NB4 (cell line): ENCODE measurements around the gene ABTB2.
A peak's percentile ranks its signal among the peaks of the same experiment; 100 is the strongest.

Experiments
- POLR2A ChIP-seq: IDR thresholded peaks from 2 replicates; pipeline ENCODE4 v1.6.1; 2011; ENCODE audit warnings: mild to moderate bottlenecking; ENCODE audit not compliant: insufficient read length; ENCODE audit errors: extremely low read depth
- TF ChIP-seq, protein P1 (sequence below): IDR thresholded peaks from one replicate; pipeline ENCODE4 v1.5.1; 2012; ENCODE audit warnings: low read depth, low read length

DNA sequence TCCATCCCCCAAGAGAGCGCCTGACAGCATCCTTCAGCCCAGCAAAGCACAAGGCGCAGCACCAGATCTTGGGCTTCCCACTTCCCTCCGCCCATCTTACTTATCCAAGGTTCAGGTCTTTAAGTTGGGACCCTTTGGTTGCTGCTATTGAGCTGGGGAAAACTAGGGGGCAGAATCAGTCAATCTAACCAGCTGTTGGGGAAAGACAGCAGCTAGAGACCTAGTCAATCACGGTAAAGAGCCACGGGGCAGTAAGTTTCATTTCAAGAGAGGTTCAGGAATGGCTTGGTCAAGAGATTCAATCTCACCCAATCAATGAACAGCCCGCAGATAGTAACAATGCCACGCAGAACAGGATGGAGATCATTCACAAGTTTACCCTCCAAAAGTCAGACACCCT lies 1.7 kb downstream of the ABTB2 start:
- no peak for TF ChIP-seq POLR2A
- TF ChIP-seq, protein P1, sequence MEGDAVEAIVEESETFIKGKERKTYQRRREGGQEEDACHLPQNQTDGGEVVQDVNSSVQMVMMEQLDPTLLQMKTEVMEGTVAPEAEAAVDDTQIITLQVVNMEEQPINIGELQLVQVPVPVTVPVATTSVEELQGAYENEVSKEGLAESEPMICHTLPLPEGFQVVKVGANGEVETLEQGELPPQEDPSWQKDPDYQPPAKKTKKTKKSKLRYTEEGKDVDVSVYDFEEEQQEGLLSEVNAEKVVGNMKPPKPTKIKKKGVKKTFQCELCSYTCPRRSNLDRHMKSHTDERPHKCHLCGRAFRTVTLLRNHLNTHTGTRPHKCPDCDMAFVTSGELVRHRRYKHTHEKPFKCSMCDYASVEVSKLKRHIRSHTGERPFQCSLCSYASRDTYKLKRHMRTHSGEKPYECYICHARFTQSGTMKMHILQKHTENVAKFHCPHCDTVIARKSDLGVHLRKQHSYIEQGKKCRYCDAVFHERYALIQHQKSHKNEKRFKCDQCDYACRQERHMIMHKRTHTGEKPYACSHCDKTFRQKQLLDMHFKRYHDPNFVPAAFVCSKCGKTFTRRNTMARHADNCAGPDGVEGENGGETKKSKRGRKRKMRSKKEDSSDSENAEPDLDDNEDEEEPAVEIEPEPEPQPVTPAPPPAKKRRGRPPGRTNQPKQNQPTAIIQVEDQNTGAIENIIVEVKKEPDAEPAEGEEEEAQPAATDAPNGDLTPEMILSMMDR, result peak; percentile 31
